Head of caudate nucleus (tissue), 42 donors: ENCODE measurements around the gene GRHPR.

Experiments
- DNase-seq, 42 donors: peaks; one replicate each; pipeline versions ENCODE4 v3.0.0 to v3.0.0-alpha.2; 2020 to 2021; ENCODE audit warnings: mixed read lengths in 7 of 42
- intact Hi-C: fragments of 100-400 bp; cut with DNase I; formaldehyde crosslinking; loops from one replicate; pipeline ENCODE4 v1.15.0; 2022

Gene GRHPR

DNA sequence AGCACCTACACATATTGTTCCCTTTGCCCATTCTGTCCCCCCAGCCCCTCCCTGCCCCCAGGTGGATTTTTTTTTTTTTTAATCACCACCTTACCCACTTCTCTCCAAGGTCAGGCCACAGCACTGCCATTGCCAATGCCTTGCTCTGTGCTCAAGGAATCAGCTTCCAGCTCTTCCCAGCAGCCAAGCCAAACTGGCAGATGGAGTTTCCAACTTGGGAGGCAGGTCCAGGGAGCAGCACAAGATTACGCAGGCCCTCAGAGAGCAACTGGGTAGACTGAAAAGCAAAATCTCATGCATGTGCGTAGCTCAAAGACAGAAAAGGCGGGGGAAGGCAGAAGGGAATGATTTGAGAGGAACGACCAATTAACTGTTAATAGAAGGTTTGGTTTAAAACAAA lies 15.1 kb downstream of the GRHPR start:
- DNase-seq, result peak in 5 of 42 donors; percentile 14 to 51 (median 45)

GRCh38 chr9:37438359-37438758 lies 15.9 kb downstream of the GRHPR start:
- intact Hi-C loops, result no loop called here

More for the DNA sequence above, 15.1 kb downstream of the GRHPR start:
- intact Hi-C loops, result no loop called here

GRCh38 chr9:37441776-37442370 lies 19.4 kb downstream of the GRHPR start:
- intact Hi-C loops, result no loop called here
- DNase-seq, result no peak

More at GRCh38 chr9:37438359-37438758, 15.9 kb downstream of the GRHPR start:
- DNase-seq, result peak in 1 of 42 donors; percentile 7

- intact Hi-C loops, result no loop called here
These were observed 20.1 kb downstream of the GRHPR start for GRCh38 chr9:37442556-37442955.

GRCh38 chr9:37443566-37443965 lies 21.1 kb downstream of the GRHPR start:
- no peak for DNase-seq
- intact Hi-C loops, result no loop called here

More at GRCh38 chr9:37442556-37442955, 20.1 kb downstream of the GRHPR start:
- DNase-seq, result no peak

DNA sequence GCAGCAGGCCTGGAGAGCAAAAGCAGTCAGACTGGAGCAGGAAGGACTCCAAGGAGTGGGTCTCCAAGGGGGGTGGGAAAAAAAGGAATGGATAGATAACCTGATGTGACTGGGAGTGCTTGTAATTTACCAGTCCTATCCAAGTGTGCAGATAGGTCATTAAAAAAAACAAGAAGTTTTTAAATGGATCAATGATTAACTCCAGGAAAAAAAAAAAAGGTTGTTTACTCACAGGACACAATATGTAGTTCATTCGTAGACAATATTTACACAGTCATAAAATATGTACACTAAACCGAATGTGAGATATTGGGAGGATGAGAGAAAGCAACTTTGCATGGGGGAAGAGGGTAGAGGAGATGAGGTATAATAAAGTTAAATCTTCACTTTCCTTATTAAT lies 22.4 kb downstream of the GRHPR start:
- intact Hi-C loops, result no loop called here
- no peak for DNase-seq

DNA sequence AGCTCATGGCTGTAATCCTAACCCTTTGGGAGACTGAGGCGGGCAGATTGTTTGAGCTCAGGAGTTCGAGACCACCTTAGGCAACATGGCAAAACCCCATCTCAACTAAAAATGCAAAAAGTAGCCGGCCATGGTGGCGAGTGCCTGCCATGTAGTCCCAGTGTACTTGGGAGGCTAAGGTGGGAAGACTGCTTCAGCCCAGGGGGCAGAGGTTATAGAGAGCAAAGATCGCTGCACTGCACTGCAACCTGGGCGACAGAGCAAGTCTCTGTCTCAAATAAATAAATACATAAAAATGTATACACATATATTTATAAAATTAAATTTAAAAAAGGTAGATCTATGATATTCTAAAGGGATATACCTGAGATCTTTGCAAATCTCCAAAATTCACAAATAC lies 23.3 kb downstream of the GRHPR start:
- intact Hi-C loops, result no loop called here
- DNase-seq, result no peak

DNA sequence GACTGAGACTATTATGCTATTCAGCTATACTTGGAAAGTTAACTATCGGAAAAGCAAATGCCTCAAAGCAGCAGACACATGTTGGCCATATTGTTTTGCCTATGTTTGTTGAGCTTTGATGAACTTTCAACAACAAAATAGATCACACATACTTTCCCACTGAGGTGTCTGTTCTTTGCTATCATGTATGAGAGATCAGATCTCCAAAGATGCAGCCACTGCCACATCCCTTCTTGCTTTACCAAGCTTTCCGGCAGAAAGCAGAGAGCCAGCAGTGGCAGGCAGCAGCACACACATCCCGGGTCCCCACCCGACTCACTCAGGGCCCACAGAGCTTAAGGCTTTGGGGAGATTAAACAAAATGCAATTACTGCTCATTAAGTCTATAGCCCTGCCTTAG lies 23.9 kb downstream of the GRHPR start:
- intact Hi-C loops, result no loop called here
- DNase-seq, result no peak

DNA sequence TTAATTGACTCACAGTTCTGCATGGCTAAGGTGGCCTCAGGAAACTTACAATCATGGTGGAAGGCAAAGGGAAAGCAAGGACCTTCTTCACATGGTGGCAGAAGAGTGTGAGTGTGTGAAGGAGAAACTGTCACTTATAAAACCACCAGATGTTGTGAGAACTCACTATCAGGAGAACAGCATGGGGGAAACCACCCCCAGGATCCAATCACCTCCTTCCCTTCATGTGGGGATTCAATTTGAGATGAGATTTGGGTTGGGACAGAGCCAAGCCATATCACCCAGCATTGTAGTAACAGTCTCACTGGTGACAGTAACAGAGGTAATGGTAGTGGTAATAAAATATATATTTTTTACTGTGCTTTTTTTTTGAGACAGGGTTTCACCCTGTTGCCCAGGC lies 24.6 kb downstream of the GRHPR start:
- intact Hi-C loops, result no loop called here
- no peak for DNase-seq

DNA sequence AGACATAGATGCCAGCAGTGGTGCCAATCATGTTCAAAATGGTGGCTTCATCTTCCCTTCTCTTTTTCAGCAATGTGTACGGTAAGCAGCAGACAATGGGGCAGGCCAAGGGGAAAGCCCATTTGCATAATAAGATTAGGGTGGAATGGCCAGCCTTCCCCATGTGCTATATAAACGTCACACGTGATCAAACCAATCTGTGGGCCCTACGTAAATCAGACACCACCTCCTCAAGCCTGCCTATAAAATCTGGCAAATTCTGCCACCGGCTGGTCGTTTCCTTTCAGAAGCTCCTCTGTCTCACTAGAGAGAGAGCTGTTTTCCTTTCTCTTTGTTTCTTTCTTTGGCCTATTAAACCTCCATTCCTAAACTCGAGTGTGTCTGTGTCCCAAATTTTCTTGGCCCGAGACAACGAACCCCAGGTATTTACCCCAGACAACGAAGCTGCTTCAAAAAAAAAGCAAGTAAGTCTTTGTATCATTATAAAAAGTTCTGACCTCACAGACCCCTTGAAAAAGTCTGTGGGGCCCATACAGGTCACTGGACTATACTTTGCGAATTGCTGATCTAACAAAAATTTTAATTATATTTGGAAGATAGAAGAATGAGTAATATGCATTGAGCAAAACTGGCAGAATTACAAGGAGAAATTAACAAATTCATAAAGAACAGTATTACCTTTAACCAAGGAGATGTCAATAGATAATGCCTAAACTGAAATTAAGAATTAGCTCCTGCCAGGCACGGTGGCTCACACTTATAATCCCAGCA lies 27.6 kb downstream of the GRHPR start:
- DNase-seq, result peak in 41 of 42 donors; percentile 43 to 90 (median 68)
- intact Hi-C loops, result no loop called here

GRCh38 chr9:37451628-37452027 lies 29.1 kb downstream of the GRHPR start:
- intact Hi-C loops, result no loop called here
- no peak for DNase-seq

DNA sequence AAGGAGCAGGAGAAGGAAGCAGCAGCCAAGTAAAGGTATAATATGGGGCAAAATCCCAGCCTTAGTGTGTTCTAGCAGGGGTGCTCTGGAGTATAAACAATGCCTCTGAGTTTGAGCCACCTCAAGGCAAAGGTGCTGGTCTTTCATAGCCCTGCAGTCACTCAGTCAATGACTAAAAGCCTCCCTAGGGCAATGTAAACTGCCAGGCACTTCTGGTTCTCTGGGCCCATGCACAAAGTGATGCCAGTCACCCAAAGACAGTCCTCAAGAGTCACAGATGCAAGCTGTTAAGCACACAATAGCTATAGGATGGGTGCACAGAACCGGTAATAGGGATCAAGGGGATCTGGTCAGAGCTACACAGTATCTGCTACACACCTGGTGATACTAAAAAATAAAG lies 30.1 kb downstream of the GRHPR start:
- DNase-seq, result no peak
- intact Hi-C loops, result no loop called here

DNA sequence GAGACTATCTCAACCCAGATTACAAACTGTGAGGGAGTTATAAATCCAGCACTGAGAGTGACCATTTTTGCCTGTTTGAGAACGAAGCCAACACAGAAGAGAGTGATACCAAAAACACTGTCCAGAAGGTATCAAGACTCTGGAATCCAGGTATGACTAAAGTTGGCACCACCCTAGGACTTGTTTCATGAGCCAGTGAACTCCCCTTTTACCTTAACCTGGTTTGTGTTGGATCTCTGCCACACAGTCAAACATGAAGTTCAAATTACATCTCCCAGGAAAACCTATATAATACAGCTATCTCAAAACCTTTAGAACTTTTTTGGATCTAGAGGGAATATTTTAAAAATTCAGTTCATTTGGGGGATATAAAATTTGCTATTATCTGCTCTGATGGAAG lies 31.3 kb downstream of the GRHPR start:
- intact Hi-C loops, result no loop called here
- no peak for DNase-seq

DNA sequence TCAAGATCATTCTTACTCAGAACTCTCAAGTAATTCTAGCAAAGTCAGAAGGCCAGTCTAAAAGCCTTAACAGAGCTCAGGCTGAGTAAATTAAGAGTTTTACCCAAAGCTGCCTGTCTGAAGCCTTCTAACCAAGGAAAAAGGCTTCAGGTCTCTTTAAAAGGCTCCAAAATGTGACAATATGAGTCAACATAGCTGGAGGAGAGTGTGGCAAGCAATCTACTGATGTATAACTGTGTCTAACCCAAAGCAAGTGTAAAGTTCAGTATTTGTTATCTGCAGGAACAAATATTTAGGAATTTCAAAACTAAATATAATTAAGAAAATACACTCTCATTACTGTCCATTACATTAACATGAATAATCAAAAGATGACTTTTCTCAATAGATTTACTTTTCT lies 31.7 kb downstream of the GRHPR start:
- no peak for DNase-seq
- intact Hi-C loops, result no loop called here

- peak in 1 of 42 donors; percentile 32 for DNase-seq
- intact Hi-C loops, result no loop called here
These were observed 33.6 kb downstream of the GRHPR start for GRCh38 chr9:37455884-37456647.

GRCh38 chr9:37456817-37457216 lies 34.3 kb downstream of the GRHPR start:
- no peak for DNase-seq
- intact Hi-C loops, result no loop called here

DNA sequence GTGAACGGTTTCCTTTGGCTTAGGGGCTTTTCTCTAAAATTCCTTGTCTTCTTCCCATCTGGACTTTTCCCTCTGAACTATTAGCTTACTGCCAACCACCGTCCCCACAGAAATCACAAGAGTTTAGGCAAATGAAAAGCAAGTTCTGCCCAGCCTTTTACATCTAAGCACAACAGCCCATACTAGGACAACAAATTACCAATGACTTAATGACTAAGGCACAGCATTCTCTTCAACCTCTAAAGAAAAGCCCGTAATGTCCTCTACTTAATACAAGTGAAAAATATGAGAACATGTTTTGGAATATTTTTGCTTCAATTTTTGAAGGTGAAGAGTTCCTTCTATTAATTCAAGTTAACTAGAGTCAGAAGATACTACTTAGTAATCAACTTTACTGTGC lies 41.5 kb downstream of the GRHPR start:
- DNase-seq, result no peak
- intact Hi-C loops, result loop anchor here (2.0 kb wide), 1 partner anchor 41 kb away; the partner anchor contains the start of gene GRHPR

GRCh38 chr9:37464426-37465248 lies 42.1 kb downstream of the GRHPR start:
- peak in 34 of 42 donors; percentile 30 to 89 (median 76) for DNase-seq
- intact Hi-C loops, result loop anchor here (2.0 kb wide), 1 partner anchor 42 kb away; the partner anchor contains the start of gene GRHPR
